Left ventricle myocardium inferior (tissue), 1 donor: ENCODE data around the gene RASA4B. TPM values are rescaled to one million over a fixed set of nuclear protein-coding genes. Genes with fewer than 3 reads are reported as not detected.

ENCODE experiments used
- DNase-seq: peaks from one replicate; pipeline ENCODE4 v3.0.0-alpha.2; 2020
- H3K27ac ChIP-seq: fragments of 200-600 bp; replicated peaks from 2 replicates; pipeline ENCODE4 v1.8.0; 2021
- H3K27me3 ChIP-seq: fragments of 200-600 bp; 2 replicates; pipeline ENCODE4 v1.8.0; 2021; ENCODE audit warnings: low read depth
- H3K36me3 ChIP-seq: fragments of 200-600 bp; 2 replicates; pipeline ENCODE4 v1.8.0; 2021
- H3K4me1 ChIP-seq: fragments of 200-600 bp; 2 replicates; pipeline ENCODE4 v1.8.0; 2021
- H3K4me3 ChIP-seq: fragments of 200-600 bp; 2 replicates; pipeline ENCODE4 v1.8.0; 2021; ENCODE audit warnings: mild to moderate bottlenecking, moderate library complexity
- H3K9me3 ChIP-seq: fragments of 200-600 bp; replicated peaks from 2 replicates; pipeline ENCODE4 v1.8.0; 2021
- CTCF ChIP-seq: fragments of 200-600 bp; IDR thresholded peaks from 2 replicates; pipeline ENCODE4 v1.8.0; 2021; ENCODE audit warnings: antibody characterized with exemption, mild to moderate bottlenecking, borderline replicate concordance
- intact Hi-C: fragments of 100-400 bp; cut with micrococcal nuclease; formaldehyde crosslinking; loops from one replicate; pipeline ENCODE4 v1.11.0; 2022
- total RNA-seq: library from RNA; stranded (reverse); fragmentation: NEBNext Ultra II Directional; extraction: Animal tissue kit (Norgen Biotek cat#: 25700); gene quantifications from one replicate; pipeline ENCODE4 v1.2.1, GENCODE V29; 2021
- donor health status: DM: no; HTN: yes; CAD: no; lungs with severe emphysema.

The RASA4B gene
- total RNA-seq, 1 donor from 2014 or later: 5.7 TPM

DNA sequence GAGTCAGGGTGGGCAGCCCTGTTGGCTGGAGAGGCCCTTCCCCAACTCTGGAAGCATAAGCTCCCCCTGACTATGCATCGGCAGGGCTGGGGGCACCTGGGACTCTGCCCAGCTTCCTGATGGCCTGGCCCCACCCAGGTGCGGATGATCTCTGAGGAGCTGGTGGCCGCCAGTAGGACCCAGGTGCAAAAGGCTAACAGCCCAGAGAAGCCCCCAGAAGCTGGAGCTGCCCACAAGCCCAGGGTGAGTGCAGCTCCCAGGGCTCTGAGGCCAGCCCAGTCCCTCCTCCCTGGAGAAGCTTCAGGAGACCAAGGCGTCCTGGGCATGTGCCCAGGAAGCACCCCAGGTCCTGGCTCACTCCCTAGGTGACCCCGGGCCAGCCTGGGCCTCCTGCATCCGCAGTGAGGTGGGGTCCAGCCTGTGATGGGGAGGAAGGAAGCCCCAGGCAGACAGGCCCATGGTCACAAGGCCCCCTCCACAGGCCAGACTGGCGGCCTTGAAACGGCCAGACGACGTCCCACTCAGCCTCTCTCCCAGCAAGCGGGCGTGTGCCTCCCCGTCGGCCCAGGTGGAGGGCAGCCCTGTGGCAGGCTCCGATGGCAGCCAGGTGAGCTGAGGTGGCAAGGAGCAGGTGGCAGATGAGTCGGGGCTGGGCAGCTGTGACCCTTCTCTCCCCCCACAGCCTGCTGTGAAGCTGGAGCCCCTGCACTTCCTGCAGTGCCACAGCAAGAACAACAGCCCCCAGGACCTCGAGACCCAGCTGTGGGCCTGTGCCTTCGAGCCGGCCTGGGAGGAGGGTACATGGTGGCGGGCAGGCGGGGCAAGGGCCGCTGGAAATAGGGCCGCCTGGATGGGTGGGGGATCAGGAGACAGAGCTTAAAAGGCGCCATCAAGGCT lies 49.7 kb downstream of the RASA4B start:
- peaks cover 13% of the 10 kb centered on the region for H3K36me3 ChIP-seq
- TF ChIP-seq CTCF: no peak
- H3K9me3 ChIP-seq: no peaks in the 10 kb centered on the region
- no peak for DNase-seq
- H3K4me3 ChIP-seq: no peak overlapping the region
- no peaks in the 10 kb centered on the region for H3K27me3 ChIP-seq
- H3K27ac ChIP-seq: no peak overlapping the region
- intact Hi-C loops: no loop called here
- peaks cover 38% of the 10 kb centered on the region for H3K4me1 ChIP-seq

DNA sequence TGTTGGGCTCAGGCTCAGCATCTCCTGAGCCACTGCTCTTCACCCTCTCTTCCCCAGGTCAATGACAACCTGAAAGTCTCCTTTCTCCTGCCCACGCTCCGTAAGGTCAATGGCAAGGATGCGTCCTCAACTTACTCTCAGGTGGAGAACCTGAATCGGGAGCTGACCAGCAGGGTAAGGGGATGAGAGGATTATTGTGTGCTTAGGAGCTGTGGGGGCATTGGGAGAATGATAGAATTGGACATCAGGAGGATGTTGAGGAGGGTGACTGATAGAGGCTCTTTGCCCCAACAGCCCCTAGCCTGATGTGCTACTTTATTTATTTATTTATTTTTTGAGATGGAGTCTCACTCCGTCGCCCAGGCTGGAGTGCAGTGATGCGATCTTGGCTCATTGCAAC lies 51.5 kb downstream of the RASA4B start:
- Histone ChIP-seq H3K36me3 (peaks cover 5% of the 10 kb centered on the region), H3K4me1 (peaks cover 42% of the 10 kb centered on the region), H3K9me3 (no peaks in the 10 kb centered on the region), H3K27ac (no peak overlapping the region), H3K27me3 (no peaks in the 10 kb centered on the region), H3K4me3 (peak overlapping the region; percentile 85)
- no peak for TF ChIP-seq CTCF
- intact Hi-C loops: no loop called here
- no peak for DNase-seq

DNA sequence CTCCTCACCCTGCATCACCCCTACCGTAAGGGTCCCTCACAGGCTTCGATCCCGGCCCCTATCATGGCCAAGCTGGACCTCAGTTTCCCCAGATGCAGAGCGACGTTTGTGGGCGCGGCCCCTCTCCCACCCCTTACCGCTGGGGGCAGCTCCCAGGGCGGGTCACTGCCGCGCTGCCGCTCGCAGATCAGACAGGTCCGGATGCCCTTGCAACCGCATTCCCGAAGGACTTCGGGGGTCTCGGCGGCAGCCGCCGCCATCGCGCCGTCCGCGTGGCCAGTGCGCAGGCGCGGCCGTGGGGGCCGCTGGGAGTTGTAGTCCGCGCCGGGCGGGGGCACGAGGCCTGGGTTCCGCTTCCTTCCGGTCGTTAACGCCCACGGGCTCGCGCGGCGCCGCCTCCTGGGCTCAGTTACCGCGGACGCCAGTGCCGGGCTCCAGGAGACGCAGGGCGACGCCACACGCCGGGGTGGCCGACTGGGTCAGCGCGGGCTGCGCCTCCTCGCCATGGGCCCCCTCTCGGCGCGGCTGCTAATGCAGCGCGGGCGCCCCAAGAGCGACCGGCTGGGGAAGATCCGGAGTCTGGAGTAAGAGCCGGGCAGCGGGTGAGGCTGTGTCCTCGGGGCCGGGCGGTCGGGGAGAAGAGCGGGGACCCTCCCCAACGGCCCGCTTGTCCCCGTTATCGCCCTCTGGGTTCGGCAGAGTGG lies 52.8 kb downstream of the RASA4B start, which contains the start of the genes ALKBH4 and LRWD1:
TSS of gene ALKBH4 (minus strand) at position 287 of the 704 bp plus-strand sequence. CDS start at position 260, 27 bp downstream.
TSS of gene LRWD1 (plus strand) at position 408 of the 704 bp plus-strand sequence. CDS start at position 505, 97 bp downstream.
- Histone ChIP-seq H3K4me3 (peak within 1 kb of the TSS; percentile 85), H3K9me3 (no peaks in the 10 kb centered on the region), H3K36me3 (peaks cover 1% of the 10 kb centered on the region), H3K27ac (peak within 1 kb of the TSS; percentile 80), H3K27me3 (no peaks in the 10 kb centered on the region), H3K4me1 (peaks cover 42% of the 10 kb centered on the region)
- TF ChIP-seq CTCF: peak; percentile 42
- peak; percentile 96 for DNase-seq
- intact Hi-C loops: no loop called here

DNA sequence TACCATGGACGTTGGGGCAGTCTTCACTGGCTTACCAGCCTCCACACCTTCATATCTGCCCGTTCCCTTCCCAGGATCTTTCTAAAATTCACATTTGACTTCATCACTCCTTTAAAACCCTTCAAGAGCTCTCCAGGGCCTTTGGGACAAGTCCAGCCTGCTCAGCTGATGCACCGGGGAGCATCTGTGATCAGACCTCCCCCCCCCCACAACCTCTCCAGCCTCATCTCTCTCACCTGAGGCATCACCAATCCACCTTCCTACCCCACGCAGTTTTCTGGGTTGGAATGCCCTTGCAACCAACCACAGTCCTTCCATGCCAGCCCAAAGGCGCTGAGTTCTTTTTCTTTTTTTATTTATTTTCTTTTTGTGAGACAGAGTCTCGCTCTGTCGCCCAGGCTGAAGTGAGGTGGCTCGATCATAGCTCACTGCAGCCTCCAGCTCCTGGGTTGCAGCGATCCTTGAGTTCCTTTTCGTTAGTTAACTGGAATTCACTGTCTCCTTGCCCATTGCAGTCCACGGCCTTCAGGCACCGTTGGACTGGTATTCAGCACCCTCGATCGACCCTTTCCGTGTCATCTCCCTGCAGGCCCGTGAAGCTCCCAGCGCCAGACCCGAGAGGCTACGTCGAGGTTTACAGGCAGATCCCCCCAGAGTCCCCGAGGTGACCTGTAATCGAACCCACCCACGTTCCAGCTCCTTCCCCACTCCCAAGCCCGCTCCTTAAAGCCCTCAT lies 53.6 kb downstream of the RASA4B start:
- no peak for TF ChIP-seq CTCF
- H3K27me3 ChIP-seq: no peaks in the 10 kb centered on the region
- H3K27ac ChIP-seq: peak overlapping the region; percentile 80
- no peaks in the 10 kb centered on the region for H3K9me3 ChIP-seq
- intact Hi-C loops: no loop called here
- H3K4me1 ChIP-seq: peaks cover 42% of the 10 kb centered on the region
- H3K36me3 ChIP-seq: peaks cover 6% of the 10 kb centered on the region
- peak overlapping the region; percentile 85 for H3K4me3 ChIP-seq
- no peak for DNase-seq

GRCh38 chr7:102460467-102460866 lies 57.1 kb downstream of the RASA4B start:
- no peak for TF ChIP-seq CTCF
- intact Hi-C loops: no loop called here
- H3K27me3 ChIP-seq: no peaks in the 10 kb centered on the region
- peaks cover 42% of the 10 kb centered on the region for H3K36me3 ChIP-seq
- no peak overlapping the region for H3K4me3 ChIP-seq
- H3K4me1 ChIP-seq: peaks cover 28% of the 10 kb centered on the region
- DNase-seq: no peak
- H3K27ac ChIP-seq: no peak overlapping the region
- H3K9me3 ChIP-seq: no peaks in the 10 kb centered on the region
